ENCODE measurements around the gene NRIP3.

The NRIP3 gene

DNA sequence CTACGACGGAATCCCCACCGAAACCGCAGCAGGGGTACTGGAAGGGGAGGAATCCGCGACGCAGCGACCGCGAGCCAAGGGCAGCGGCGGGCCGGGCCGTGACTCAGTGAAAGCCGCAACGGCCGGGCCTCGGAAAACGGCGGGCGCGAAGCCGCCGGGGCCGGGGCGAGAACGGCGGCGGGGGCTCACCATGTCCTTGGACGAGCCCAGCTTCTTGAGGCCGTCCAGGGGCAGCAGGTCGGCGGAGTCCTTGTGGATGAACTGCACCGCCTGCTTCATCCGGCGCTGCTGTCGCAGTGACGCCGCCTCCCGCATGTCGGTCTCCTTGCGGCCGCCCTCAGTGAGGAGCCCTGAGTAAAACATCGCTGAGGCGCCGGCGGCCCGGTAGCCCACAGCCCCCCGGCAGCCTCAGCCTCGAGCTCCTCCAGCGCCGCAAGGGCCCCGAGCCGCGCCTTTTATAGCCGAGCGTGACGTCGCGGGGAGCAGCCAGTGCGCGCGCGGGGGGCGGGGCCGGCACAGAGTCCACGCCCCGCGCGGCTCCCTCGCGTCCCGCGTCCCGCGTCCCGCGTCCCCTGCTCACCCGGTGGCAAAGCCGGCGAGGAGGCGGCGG, at the start of gene NRIP3:
Gene NRIP3, minus strand, starts transcription at position 429 of the 610 bp plus-strand sequence. Its CDS starts 66 bp downstream, at position 363.
- H3K9me3 ChIP-seq (ENCODE audit: control insufficient read depth in 2 of 2, low read length in 2 of 2): no peaks in the 10 kb centered on the region
- peak within 1 kb of the TSS; percentile 0 to 58 for H3K9ac ChIP-seq (ENCODE audit: low read length in 2 of 2)
- H3K4me1 ChIP-seq (ENCODE audit: control insufficient read depth, insufficient read depth, low read length): peaks cover 19% of the 10 kb centered on the region
- peak within 1 kb of the TSS; percentile 65 to 72 for H3K4me3 ChIP-seq (ENCODE audit: low read length in 2 of 2)
- H3K27me3 ChIP-seq (ENCODE audit: control insufficient read depth in 1 of 2, insufficient read depth in 2 of 2, low read length in 2 of 2): no peaks in the 10 kb centered on the region
- no peaks in the 10 kb centered on the region for H3K36me3 ChIP-seq (ENCODE audit: control insufficient read depth in 2 of 2, insufficient read depth in 2 of 2, low read length in 2 of 2)
- H3K27ac ChIP-seq (ENCODE audit: low read length): no peak within 1 kb of the TSS

DNA sequence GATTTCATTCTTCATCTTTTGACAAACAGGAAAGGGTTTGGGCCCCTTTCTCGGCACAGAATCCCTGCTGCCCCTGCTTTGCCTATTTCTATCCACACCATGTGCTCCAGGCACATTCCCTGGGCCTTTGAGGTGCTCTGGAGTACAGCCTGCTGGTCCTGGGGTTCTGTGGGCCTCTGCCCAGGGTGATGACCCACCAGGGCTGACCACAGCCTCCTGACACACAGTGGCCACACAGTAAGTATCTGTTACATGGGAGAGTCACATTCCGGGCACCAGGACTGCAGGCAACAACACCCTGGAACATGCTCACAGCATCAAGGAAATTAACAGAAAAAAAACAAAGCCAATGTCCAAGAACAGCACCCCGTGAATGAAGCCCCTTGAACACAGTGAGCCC, 48.5 kb upstream of the NRIP3 start:
- Histone ChIP-seq H3K36me3 (ENCODE audit: control insufficient read depth in 2 of 2, insufficient read depth in 2 of 2, low read length in 2 of 2) (peaks cover 0 to 4% of the 10 kb centered on the region in 2 donors), H3K27ac (ENCODE audit: low read length) (no peak overlapping the region), H3K27me3 (ENCODE audit: control insufficient read depth in 1 of 2, insufficient read depth in 2 of 2, low read length in 2 of 2) (no peaks in the 10 kb centered on the region), H3K4me1 (ENCODE audit: control insufficient read depth, insufficient read depth, low read length) (peaks cover 26% of the 10 kb centered on the region), H3K9ac (ENCODE audit: low read length in 2 of 2) (no peak overlapping the region), H3K9me3 (ENCODE audit: control insufficient read depth in 2 of 2, low read length in 2 of 2) (no peaks in the 10 kb centered on the region), H3K4me3 (ENCODE audit: low read length in 2 of 2) (no peak overlapping the region)

DNA sequence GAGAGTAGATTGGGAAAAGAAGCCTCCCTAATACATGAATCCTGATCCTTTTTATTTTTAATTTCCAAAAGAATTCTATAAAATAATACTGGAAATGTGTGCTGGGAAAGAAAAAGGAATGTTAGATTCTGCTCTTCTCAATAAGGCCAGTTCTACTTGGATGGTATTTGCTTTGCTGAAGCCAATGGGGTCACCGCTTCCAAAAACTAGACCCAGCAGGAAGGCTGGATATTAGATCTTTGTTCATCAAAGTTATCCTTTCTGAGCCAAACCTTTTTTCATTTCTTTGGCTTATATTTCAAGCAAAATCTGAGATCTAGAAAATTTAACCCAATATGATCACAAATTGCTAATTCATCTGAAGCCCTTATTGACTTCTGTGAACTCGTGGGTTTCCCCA, 46.2 kb upstream of the NRIP3 start:
- Histone ChIP-seq H3K36me3 (ENCODE audit: control insufficient read depth in 2 of 2, insufficient read depth in 2 of 2, low read length in 2 of 2) (no peaks in the 10 kb centered on the region), H3K4me1 (ENCODE audit: control insufficient read depth, insufficient read depth, low read length) (peaks cover 37% of the 10 kb centered on the region), H3K4me3 (ENCODE audit: low read length in 2 of 2) (no peak overlapping the region), H3K27me3 (ENCODE audit: control insufficient read depth in 1 of 2, insufficient read depth in 2 of 2, low read length in 2 of 2) (no peaks in the 10 kb centered on the region), H3K9me3 (ENCODE audit: control insufficient read depth in 2 of 2, low read length in 2 of 2) (no peaks in the 10 kb centered on the region), H3K27ac (ENCODE audit: low read length) (peak overlapping the region; percentile 99), H3K9ac (ENCODE audit: low read length in 2 of 2) (no peak overlapping the region)

DNA sequence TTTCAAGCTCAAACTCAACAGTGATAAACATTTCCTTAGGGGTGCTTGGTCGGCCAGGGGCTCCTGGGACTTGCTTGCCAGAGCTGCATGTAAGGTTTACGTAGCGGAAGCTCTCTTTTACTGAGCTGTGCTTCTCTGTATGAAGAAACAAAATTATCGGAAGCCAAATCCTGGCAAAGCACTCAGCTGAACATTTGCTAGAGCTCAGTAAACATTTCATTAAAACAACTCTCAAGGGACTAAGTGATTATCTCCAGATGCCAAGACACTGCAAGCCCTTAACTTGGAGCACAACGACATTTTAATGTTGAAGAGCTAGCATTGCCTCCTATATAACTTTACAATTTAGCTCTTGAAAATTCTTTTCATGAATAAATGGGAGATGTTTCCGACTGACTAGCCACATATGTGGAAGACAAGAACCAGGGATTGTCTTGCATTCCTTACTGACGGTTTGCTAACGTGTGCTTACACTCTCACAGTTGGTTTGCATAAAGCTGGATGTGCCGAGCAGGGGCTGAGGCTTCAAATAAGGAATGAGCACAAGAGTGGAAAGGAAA, 44.2 kb upstream of the NRIP3 start:
- Histone ChIP-seq H3K9me3 (ENCODE audit: control insufficient read depth in 2 of 2, low read length in 2 of 2) (no peaks in the 10 kb centered on the region), H3K27ac (ENCODE audit: low read length) (peak overlapping the region; percentile 99), H3K36me3 (ENCODE audit: control insufficient read depth in 2 of 2, insufficient read depth in 2 of 2, low read length in 2 of 2) (no peaks in the 10 kb centered on the region), H3K27me3 (ENCODE audit: control insufficient read depth in 1 of 2, insufficient read depth in 2 of 2, low read length in 2 of 2) (no peaks in the 10 kb centered on the region), H3K4me3 (ENCODE audit: low read length in 2 of 2) (peak overlapping the region; percentile 45 to 64), H3K4me1 (ENCODE audit: control insufficient read depth, insufficient read depth, low read length) (peaks cover 43% of the 10 kb centered on the region), H3K9ac (ENCODE audit: low read length in 2 of 2) (peak overlapping the region; percentile 64 to 71)

DNA sequence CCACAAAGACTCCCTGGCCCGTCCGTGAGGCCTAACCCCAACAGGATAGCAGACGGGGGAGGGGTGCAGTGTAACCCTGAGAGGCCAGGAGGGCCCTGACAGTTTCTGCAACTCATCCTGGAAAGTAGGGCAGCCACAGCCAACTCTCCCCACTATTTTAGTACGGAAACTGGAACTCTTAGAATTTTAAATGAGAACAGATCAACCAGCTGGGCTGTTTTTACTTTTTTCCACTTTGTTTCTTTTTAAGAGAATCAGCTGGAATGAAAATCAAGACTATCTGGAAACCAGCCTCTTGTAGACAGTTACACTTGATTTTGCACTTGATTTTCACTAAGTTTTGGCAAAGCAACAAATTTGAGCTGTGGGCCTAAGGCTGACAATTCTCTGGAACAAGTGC, 42.7 kb upstream of the NRIP3 start:
- peak overlapping the region in 1 of 2 donors; percentile 64 for H3K4me3 ChIP-seq (ENCODE audit: low read length in 2 of 2)
- peak overlapping the region; percentile 64 to 71 for H3K9ac ChIP-seq (ENCODE audit: low read length in 2 of 2)
- peaks cover 46% of the 10 kb centered on the region for H3K4me1 ChIP-seq (ENCODE audit: control insufficient read depth, insufficient read depth, low read length)
- peak overlapping the region; percentile 99 for H3K27ac ChIP-seq (ENCODE audit: low read length)
- H3K9me3 ChIP-seq (ENCODE audit: control insufficient read depth in 2 of 2, low read length in 2 of 2): no peaks in the 10 kb centered on the region
- H3K27me3 ChIP-seq (ENCODE audit: control insufficient read depth in 1 of 2, insufficient read depth in 2 of 2, low read length in 2 of 2): no peaks in the 10 kb centered on the region
- H3K36me3 ChIP-seq (ENCODE audit: control insufficient read depth in 2 of 2, insufficient read depth in 2 of 2, low read length in 2 of 2): no peaks in the 10 kb centered on the region

DNA sequence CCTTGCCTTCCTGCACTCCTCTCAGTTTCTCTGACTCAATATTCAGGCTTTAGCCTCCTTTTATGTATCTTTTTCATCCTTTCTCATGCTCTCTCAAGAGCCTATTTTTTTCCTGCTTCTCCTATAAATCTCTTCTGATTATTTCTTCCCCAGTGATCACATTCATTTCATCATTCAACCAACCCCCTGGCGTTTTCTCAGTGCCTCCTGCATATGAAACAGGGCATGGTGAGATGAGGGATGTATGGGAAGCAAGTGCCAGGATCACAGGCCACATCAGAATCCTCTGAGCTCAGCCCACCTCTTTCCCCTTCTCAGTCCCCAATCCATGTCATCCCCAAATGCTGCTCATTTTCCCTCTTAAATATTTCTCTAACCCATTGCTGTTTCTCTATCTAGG, 38.7 kb upstream of the NRIP3 start:
- no peak overlapping the region for H3K4me3 ChIP-seq (ENCODE audit: low read length in 2 of 2)
- no peak overlapping the region for H3K9ac ChIP-seq (ENCODE audit: low read length in 2 of 2)
- H3K27ac ChIP-seq (ENCODE audit: low read length): no peak overlapping the region
- no peaks in the 10 kb centered on the region for H3K27me3 ChIP-seq (ENCODE audit: control insufficient read depth in 1 of 2, insufficient read depth in 2 of 2, low read length in 2 of 2)
- H3K9me3 ChIP-seq (ENCODE audit: control insufficient read depth in 2 of 2, low read length in 2 of 2): no peaks in the 10 kb centered on the region
- peaks cover 0 to 2% of the 10 kb centered on the region in 2 donors for H3K36me3 ChIP-seq (ENCODE audit: control insufficient read depth in 2 of 2, insufficient read depth in 2 of 2, low read length in 2 of 2)
- H3K4me1 ChIP-seq (ENCODE audit: control insufficient read depth, insufficient read depth, low read length): peaks cover 29% of the 10 kb centered on the region

DNA sequence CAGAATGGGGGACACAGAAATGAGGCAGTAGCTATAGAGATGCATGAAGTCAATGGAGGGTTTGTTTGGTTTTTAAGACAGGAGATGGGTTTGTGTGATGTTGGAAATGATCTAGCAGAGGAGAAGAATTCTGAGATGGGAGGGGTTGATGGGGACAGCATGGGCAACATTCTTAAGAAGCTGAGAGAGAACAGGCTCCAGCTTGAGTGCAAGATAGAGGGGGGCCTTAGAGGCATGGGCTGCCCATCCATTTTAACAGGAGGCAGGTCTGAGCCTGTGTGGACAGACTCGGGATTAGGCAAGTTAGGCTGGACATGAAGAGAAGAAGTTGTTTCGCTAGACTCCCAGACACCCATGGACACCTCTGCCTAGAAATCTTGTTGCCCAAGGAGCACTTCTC, 37.9 kb upstream of the NRIP3 start:
- H3K9me3 ChIP-seq (ENCODE audit: control insufficient read depth in 2 of 2, low read length in 2 of 2): no peaks in the 10 kb centered on the region
- no peak overlapping the region for H3K27ac ChIP-seq (ENCODE audit: low read length)
- H3K4me3 ChIP-seq (ENCODE audit: low read length in 2 of 2): no peak overlapping the region
- H3K9ac ChIP-seq (ENCODE audit: low read length in 2 of 2): no peak overlapping the region
- H3K27me3 ChIP-seq (ENCODE audit: control insufficient read depth in 1 of 2, insufficient read depth in 2 of 2, low read length in 2 of 2): no peaks in the 10 kb centered on the region
- H3K36me3 ChIP-seq (ENCODE audit: control insufficient read depth in 2 of 2, insufficient read depth in 2 of 2, low read length in 2 of 2): peaks cover 0 to 2% of the 10 kb centered on the region in 2 donors
- peaks cover 22% of the 10 kb centered on the region for H3K4me1 ChIP-seq (ENCODE audit: control insufficient read depth, insufficient read depth, low read length)

DNA sequence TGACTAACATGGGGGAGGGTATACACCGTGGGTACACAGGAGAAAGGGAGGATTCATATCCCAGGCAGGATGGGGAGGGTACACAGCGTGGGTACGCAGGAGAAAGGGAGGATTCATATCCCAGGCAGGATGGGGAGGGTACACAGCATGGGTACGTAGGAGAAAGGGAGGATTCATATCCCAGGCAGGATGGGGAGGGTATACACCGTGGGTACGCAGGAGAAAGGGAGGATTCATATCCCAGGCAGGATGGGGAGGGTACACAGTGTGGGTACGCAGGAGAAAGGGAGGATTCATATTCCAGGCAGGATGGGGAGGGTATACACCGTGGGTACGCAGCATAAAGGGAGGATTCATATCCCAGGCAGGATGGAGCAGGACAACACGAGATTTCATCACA, 36.6 kb upstream of the NRIP3 start:
- Histone ChIP-seq H3K27me3 (ENCODE audit: control insufficient read depth in 1 of 2, insufficient read depth in 2 of 2, low read length in 2 of 2) (no peaks in the 10 kb centered on the region), H3K4me3 (ENCODE audit: low read length in 2 of 2) (no peak overlapping the region), H3K27ac (ENCODE audit: low read length) (no peak overlapping the region), H3K4me1 (ENCODE audit: control insufficient read depth, insufficient read depth, low read length) (peaks cover 9% of the 10 kb centered on the region), H3K9ac (ENCODE audit: low read length in 2 of 2) (no peak overlapping the region), H3K36me3 (ENCODE audit: control insufficient read depth in 2 of 2, insufficient read depth in 2 of 2, low read length in 2 of 2) (peaks cover 0 to 2% of the 10 kb centered on the region in 2 donors), H3K9me3 (ENCODE audit: control insufficient read depth in 2 of 2, low read length in 2 of 2) (no peaks in the 10 kb centered on the region)

DNA sequence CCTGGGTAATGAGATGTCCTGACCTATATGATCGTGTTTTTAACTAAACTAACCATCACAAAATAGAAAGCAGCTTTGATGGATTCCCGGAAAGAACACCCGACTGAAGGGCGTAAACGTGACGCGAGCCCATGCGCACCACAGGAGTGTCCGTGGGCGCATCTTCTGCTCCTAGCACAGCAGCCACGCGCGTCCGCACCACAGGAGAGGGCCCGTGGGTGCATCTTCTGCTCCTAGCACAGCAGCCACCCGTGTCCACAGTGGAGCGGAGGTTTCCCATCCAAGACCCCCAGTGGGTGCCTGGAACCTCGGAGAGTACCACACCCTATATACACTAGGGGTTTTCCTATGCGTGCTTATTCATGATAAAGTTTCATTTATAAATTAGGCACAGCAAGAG, 36.1 kb upstream of the NRIP3 start:
- no peak overlapping the region for H3K9ac ChIP-seq (ENCODE audit: low read length in 2 of 2)
- no peak overlapping the region for H3K4me3 ChIP-seq (ENCODE audit: low read length in 2 of 2)
- no peaks in the 10 kb centered on the region for H3K27me3 ChIP-seq (ENCODE audit: control insufficient read depth in 1 of 2, insufficient read depth in 2 of 2, low read length in 2 of 2)
- H3K36me3 ChIP-seq (ENCODE audit: control insufficient read depth in 2 of 2, insufficient read depth in 2 of 2, low read length in 2 of 2): peaks cover 0 to 2% of the 10 kb centered on the region in 2 donors
- H3K4me1 ChIP-seq (ENCODE audit: control insufficient read depth, insufficient read depth, low read length): peaks cover 8% of the 10 kb centered on the region
- no peaks in the 10 kb centered on the region for H3K9me3 ChIP-seq (ENCODE audit: control insufficient read depth in 2 of 2, low read length in 2 of 2)
- H3K27ac ChIP-seq (ENCODE audit: low read length): no peak overlapping the region

DNA sequence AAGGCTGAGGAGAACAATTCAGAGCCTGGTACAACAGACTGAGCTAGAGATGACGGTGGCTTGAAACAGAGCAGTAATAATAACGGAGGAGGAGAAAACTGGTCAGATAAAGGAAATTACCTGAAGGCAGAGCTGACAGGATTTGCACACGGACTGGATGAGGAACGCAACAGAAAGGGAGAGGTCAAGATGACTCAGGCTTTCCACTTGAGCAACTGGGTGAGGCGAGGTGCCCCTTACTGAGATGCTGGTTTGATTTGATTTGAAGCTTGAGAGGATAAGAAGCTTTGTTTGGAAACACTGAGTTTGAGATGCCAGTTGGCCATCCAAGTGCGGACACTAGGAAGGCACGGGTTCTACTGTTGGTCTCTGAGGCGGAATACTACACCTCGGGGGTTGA, 35.4 kb upstream of the NRIP3 start:
- H3K4me3 ChIP-seq (ENCODE audit: low read length in 2 of 2): no peak overlapping the region
- H3K9me3 ChIP-seq (ENCODE audit: control insufficient read depth in 2 of 2, low read length in 2 of 2): no peaks in the 10 kb centered on the region
- no peak overlapping the region for H3K27ac ChIP-seq (ENCODE audit: low read length)

DNA sequence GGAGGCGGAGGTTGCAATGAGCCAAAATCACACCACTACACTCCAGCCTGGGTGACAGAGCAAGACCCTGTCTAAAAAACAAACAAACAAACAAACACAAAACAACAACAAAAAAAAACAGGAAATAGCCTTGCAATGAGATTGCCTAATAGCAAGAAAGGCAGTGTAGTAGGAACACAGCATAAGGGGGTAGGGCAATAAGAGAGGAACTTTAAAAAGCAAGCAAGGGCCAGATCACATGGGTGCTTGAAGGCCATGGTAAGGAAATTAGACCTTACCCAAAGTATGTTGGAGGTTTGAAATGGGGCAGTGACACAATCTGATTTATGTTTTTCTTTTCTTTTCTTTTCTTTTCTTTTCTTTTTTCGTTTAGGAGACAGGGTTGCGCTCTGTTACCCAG, 34.7 kb upstream of the NRIP3 start:
- Histone ChIP-seq H3K27ac (ENCODE audit: low read length) (no peak overlapping the region), H3K4me1 (ENCODE audit: control insufficient read depth, insufficient read depth, low read length) (peaks cover 3% of the 10 kb centered on the region), H3K27me3 (ENCODE audit: control insufficient read depth in 1 of 2, insufficient read depth in 2 of 2, low read length in 2 of 2) (no peaks in the 10 kb centered on the region)

More for the DNA sequence above, 35.4 kb upstream of the NRIP3 start:
- no peaks in the 10 kb centered on the region for H3K27me3 ChIP-seq (ENCODE audit: control insufficient read depth in 1 of 2, insufficient read depth in 2 of 2, low read length in 2 of 2)
- H3K4me1 ChIP-seq (ENCODE audit: control insufficient read depth, insufficient read depth, low read length): peaks cover 3% of the 10 kb centered on the region
- H3K9ac ChIP-seq (ENCODE audit: low read length in 2 of 2): no peak overlapping the region
- H3K36me3 ChIP-seq (ENCODE audit: control insufficient read depth in 2 of 2, insufficient read depth in 2 of 2, low read length in 2 of 2): peaks cover 0 to 2% of the 10 kb centered on the region in 2 donors

More for the DNA sequence above, 34.7 kb upstream of the NRIP3 start:
- H3K9me3 ChIP-seq (ENCODE audit: control insufficient read depth in 2 of 2, low read length in 2 of 2): no peaks in the 10 kb centered on the region
- no peak overlapping the region for H3K9ac ChIP-seq (ENCODE audit: low read length in 2 of 2)
- H3K36me3 ChIP-seq (ENCODE audit: control insufficient read depth in 2 of 2, insufficient read depth in 2 of 2, low read length in 2 of 2): peaks cover 0 to 2% of the 10 kb centered on the region in 2 donors
- H3K4me3 ChIP-seq (ENCODE audit: low read length in 2 of 2): no peak overlapping the region
